ENCODE measurements around the gene GRM8. TPM values are rescaled to one million over a fixed set of nuclear protein-coding genes. Genes with fewer than 3 reads are reported as not detected.

Gene GRM8
- total RNA-seq, 1 experiment from 2014 or later: 0.80 TPM

DNA sequence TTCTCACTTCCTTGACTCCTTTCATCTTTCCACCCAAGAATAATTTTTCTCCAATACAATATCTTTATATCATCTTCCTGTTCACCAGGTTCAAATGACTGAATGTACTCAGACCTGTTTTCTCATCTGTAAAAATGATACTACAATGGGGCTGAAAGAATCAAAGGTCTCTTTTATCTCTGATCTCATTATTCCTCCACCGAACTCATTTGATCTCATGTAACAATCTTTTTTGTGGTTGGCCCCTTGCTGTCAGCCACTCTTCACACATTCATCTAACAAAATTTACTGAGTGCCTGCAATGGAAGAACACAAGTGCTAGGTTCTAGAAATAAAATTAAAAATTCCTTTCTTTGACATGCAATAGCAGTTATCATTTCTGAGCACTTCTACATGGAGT is 65.0 kb downstream of the GRM8 start:
- no peak for DNase-seq (ENCODE audit: low spot score)
- H3K27ac ChIP-seq (ENCODE audit: low read depth, low read length, poor library complexity, severe bottlenecking): no peak overlapping the region
- no TSS peak for BruUV-seq (replicated peaks)
- no peak overlapping the region for H3K4me3 ChIP-seq (ENCODE audit: low read depth, low read length, poor library complexity, severe bottlenecking)
- H3K27me3 ChIP-seq (replicated peaks; ENCODE audit: insufficient read depth, low read depth, low read length, poor library complexity): no peaks in the 10 kb centered on the region
- no peaks in the 10 kb centered on the region for H3K36me3 ChIP-seq (ENCODE audit: insufficient read depth, low read length, poor library complexity, severe bottlenecking)
- intact Hi-C loops (cut with micrococcal nuclease; ENCODE audit: unreplicated experiment): no loop called here
- TF ChIP-seq, protein P1, sequence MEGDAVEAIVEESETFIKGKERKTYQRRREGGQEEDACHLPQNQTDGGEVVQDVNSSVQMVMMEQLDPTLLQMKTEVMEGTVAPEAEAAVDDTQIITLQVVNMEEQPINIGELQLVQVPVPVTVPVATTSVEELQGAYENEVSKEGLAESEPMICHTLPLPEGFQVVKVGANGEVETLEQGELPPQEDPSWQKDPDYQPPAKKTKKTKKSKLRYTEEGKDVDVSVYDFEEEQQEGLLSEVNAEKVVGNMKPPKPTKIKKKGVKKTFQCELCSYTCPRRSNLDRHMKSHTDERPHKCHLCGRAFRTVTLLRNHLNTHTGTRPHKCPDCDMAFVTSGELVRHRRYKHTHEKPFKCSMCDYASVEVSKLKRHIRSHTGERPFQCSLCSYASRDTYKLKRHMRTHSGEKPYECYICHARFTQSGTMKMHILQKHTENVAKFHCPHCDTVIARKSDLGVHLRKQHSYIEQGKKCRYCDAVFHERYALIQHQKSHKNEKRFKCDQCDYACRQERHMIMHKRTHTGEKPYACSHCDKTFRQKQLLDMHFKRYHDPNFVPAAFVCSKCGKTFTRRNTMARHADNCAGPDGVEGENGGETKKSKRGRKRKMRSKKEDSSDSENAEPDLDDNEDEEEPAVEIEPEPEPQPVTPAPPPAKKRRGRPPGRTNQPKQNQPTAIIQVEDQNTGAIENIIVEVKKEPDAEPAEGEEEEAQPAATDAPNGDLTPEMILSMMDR (conservative IDR thresholded peaks at IDR 0.05; ENCODE audit: low read depth, low read length): no peak
- TF ChIP-seq EZH2 (IDR thresholded peaks at IDR 0.05; ENCODE audit: borderline replicate concordance, low read depth, low read length, poor library complexity, severe bottlenecking): no peak
- CTCF ChIA-PET: no interaction called here
- POLR2A ChIA-PET (ENCODE audit: low non-redundant PET): interaction anchor here (0.7 kb wide), 1 partner anchor 16 kb away, joined by 4 read pairs; no protein-coding TSS in a partner anchor
- no peaks in the 10 kb centered on the region for H3K9me3 ChIP-seq (ENCODE audit: low read depth, low read length, poor library complexity, severe bottlenecking)
- H3K4me1 ChIP-seq (ENCODE audit: insufficient read depth, low read length, poor library complexity, severe bottlenecking): no peaks in the 10 kb centered on the region

GRCh38 chr7:127186686-127187085 is 66.1 kb downstream of the GRM8 start:
- H3K27me3 ChIP-seq (replicated peaks; ENCODE audit: insufficient read depth, low read depth, low read length, poor library complexity): no peaks in the 10 kb centered on the region
- no peaks in the 10 kb centered on the region for H3K9me3 ChIP-seq (ENCODE audit: low read depth, low read length, poor library complexity, severe bottlenecking)
- no peak overlapping the region for H3K27ac ChIP-seq (ENCODE audit: low read depth, low read length, poor library complexity, severe bottlenecking)
- intact Hi-C loops (cut with micrococcal nuclease; ENCODE audit: unreplicated experiment): no loop called here
- no peak for DNase-seq (ENCODE audit: low spot score)
- ChIA-PET CTCF (no interaction called here), POLR2A (ENCODE audit: low non-redundant PET) (no interaction called here)
- no peaks in the 10 kb centered on the region for H3K4me1 ChIP-seq (ENCODE audit: insufficient read depth, low read length, poor library complexity, severe bottlenecking)
- no TSS peak for BruUV-seq (replicated peaks)
- TF ChIP-seq, protein P1 (conservative IDR thresholded peaks at IDR 0.05; ENCODE audit: low read depth, low read length): no peak
- TF ChIP-seq EZH2 (IDR thresholded peaks at IDR 0.05; ENCODE audit: borderline replicate concordance, low read depth, low read length, poor library complexity, severe bottlenecking): no peak
- no peak overlapping the region for H3K4me3 ChIP-seq (ENCODE audit: low read depth, low read length, poor library complexity, severe bottlenecking)
- H3K36me3 ChIP-seq (ENCODE audit: insufficient read depth, low read length, poor library complexity, severe bottlenecking): no peaks in the 10 kb centered on the region

- TF ChIP-seq, protein P1 (conservative IDR thresholded peaks at IDR 0.05; ENCODE audit: low read depth, low read length): no peak
- TF ChIP-seq EZH2 (IDR thresholded peaks at IDR 0.05; ENCODE audit: borderline replicate concordance, low read depth, low read length, poor library complexity, severe bottlenecking): no peak
- Histone ChIP-seq H3K36me3 (ENCODE audit: insufficient read depth, low read length, poor library complexity, severe bottlenecking) (no peaks in the 10 kb centered on the region), H3K9me3 (ENCODE audit: low read depth, low read length, poor library complexity, severe bottlenecking) (no peaks in the 10 kb centered on the region), H3K27me3 (replicated peaks; ENCODE audit: insufficient read depth, low read depth, low read length, poor library complexity) (no peaks in the 10 kb centered on the region), H3K27ac (ENCODE audit: low read depth, low read length, poor library complexity, severe bottlenecking) (no peak overlapping the region), H3K4me1 (ENCODE audit: insufficient read depth, low read length, poor library complexity, severe bottlenecking) (no peaks in the 10 kb centered on the region), H3K4me3 (ENCODE audit: low read depth, low read length, poor library complexity, severe bottlenecking) (no peak overlapping the region)
- intact Hi-C loops (cut with micrococcal nuclease; ENCODE audit: unreplicated experiment): no loop called here
- no peak for DNase-seq (ENCODE audit: low spot score)
- ChIA-PET POLR2A (ENCODE audit: low non-redundant PET) (no interaction called here), CTCF (no interaction called here)
- BruUV-seq (replicated peaks): no TSS peak
Measured at GRCh38 chr7:127177156-127177555, 75.6 kb downstream of the GRM8 start.
